Measurements from ENCODE around the gene STARD6. TPM values are rescaled to one million over a fixed set of nuclear protein-coding genes. Genes with fewer than 3 reads are reported as not detected.
A peak's percentile ranks its signal among the peaks of the same experiment; 100 is the strongest.
"Not testable (repeated sequence)": the region's sequence is repeated elsewhere in the genome, so short reads cannot be mapped to it uniquely, and the experiment has no call there.

The STARD6 gene
- total and polyA plus RNA-seq, 4 donors = not detected

DNA sequence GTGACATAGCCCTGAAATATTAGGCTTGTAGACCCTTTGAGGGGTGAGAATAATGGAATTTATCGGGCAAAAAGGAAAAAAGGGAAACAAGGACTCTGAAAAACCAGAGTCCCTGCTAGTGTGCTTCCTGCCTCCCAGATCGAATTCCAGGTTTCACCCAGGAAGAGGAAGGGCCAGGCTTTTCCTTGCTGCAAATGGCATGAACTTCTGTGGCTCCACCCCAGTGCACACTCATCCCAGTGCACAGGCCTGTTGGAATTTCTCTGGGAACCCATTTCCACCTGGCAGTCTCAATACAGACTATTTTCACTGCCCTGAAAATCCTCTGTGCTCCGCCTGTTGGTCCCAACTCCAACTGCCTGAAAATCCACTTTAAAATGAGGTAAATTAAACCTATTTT is 30.0 kb upstream of the STARD6 start:
- Histone ChIP-seq H3K9me3 (ENCODE audit: control insufficient read depth, low read length) (no peaks in the 10 kb centered on the region), H3K27me3 (ENCODE audit: control insufficient read depth in 1 of 2, insufficient read depth in 2 of 2, low read length in 1 of 2) (no peaks in the 10 kb centered on the region), H3K4me3 (ENCODE audit: low read length in 2 of 2) (no peak overlapping the region), H3K27ac (ENCODE audit: low read depth in 1 of 2, low read length in 2 of 2) (no peak overlapping the region), H3K36me3 (ENCODE audit: control insufficient read depth in 1 of 2, insufficient read depth in 2 of 2, low read length in 1 of 2) (no peaks in the 10 kb centered on the region), H3K4me1 (ENCODE audit: control insufficient read depth in 1 of 2, insufficient read depth in 2 of 2, low read length in 2 of 2) (no peaks in the 10 kb centered on the region)
- WGBS, 2 donors = 83 to 89% methylated on average over 3 of the region's 3 CpGs
- intact Hi-C loops (cut with DNase I) = no loop called here
- DNase-seq (no peak), ATAC-seq (ENCODE audit: low FRiP score) (no peak)

DNA sequence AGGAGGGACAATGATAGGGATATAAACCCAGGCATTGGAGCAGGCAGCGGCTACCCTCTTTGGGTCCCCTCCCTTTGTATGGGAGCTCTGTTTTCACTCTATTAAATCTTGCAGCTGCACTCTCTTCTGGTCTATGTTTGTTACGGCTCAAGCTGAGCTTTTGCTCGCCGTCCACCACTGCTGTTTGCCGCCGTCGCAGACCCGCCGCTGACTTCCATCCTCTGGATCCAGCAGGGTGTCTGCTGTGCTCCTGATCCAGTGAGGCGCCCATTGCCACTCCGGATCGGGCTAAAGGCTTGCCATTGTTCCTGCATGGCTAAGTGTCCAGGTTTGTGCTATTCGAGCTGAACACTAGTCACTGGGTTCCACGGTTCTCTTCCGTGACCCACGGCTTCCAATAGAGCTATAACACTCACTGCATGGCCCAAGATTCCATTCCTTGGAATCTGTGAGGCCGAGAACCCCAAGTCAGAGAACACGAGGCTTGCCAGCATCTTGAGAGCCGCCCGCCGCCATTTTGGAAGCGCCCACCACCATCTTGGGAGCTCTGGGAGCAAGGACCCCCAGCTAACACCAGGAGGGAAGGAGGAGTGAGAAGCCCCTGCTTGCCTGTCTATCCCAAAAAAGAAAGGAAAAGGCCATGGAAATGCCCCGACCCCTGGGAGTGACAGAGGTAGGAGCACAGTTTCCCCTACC is 29.3 kb upstream of the STARD6 start:
- H3K27me3 ChIP-seq (ENCODE audit: control insufficient read depth in 1 of 2, insufficient read depth in 2 of 2, low read length in 1 of 2); DNase-seq; H3K9me3 ChIP-seq (ENCODE audit: control insufficient read depth, low read length); intact Hi-C loops (cut with DNase I); H3K27ac ChIP-seq (ENCODE audit: low read depth in 1 of 2, low read length in 2 of 2); H3K4me3 ChIP-seq (ENCODE audit: low read length in 2 of 2); H3K4me1 ChIP-seq (ENCODE audit: control insufficient read depth in 1 of 2, insufficient read depth in 2 of 2, low read length in 2 of 2); H3K36me3 ChIP-seq (ENCODE audit: control insufficient read depth in 1 of 2, insufficient read depth in 2 of 2, low read length in 1 of 2); ATAC-seq (ENCODE audit: low FRiP score): not testable (repeated sequence)
- 95 to 97% methylated on average over 23 of the region's 23 CpGs for WGBS, 2 donors

DNA sequence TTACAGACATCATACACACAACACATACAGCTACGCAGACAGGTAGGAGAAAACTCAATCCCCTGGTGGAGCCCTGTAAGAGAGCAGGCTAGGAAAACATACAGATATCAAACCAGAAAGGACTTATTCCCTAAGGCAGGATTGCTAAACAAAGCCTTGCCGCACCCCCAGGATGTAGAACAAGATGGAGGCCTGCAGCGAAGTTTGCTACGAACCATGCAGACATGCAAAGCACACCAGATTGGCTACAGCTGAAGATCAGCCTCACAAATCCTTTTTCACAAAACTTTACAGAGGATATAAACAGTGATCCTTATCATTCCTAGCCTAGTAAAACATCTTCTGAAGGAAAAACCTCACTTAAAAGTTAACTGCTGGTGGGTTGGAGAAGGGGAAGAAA is 28.4 kb upstream of the STARD6 start:
- Histone ChIP-seq H3K9me3 (ENCODE audit: control insufficient read depth, low read length) (no peaks in the 10 kb centered on the region), H3K27me3 (ENCODE audit: control insufficient read depth in 1 of 2, insufficient read depth in 2 of 2, low read length in 1 of 2) (no peaks in the 10 kb centered on the region), H3K4me3 (ENCODE audit: low read length in 2 of 2) (no peak overlapping the region), H3K36me3 (ENCODE audit: control insufficient read depth in 1 of 2, insufficient read depth in 2 of 2, low read length in 1 of 2) (no peaks in the 10 kb centered on the region), H3K4me1 (ENCODE audit: control insufficient read depth in 1 of 2, insufficient read depth in 2 of 2, low read length in 2 of 2) (no peaks in the 10 kb centered on the region), H3K27ac (ENCODE audit: low read depth in 1 of 2, low read length in 2 of 2) (no peak overlapping the region)
- intact Hi-C loops (cut with DNase I) = no loop called here
- DNase-seq (no peak), ATAC-seq (ENCODE audit: low FRiP score) (no peak)
- WGBS, 2 donors = 54 to 85% methylated on average over 4 of the region's 4 CpGs

DNA sequence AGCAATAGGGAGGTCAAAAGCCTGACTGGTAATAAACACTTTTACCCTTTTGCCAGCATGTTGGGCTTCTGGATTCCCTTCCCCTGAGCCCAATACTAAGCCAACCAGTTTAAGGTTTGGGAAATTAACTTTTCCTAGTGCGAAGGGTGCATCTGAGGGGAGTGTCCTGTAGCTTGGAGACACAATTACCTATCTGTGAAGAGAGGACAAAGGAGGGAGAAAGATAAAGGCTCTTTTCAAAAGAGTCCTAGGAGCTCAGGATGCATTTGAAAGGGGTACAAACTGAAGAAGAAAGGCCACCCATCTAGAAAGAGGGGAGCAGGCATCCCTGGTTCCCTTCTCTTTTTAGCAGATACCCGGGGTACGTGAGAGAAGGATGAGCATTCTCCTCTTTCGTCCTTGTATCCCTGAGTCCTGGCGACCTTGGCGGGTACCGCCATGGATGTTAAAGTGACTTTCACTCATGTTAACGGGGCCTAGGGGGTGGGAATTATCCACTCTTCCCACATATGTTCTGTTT is 25.1 kb upstream of the STARD6 start:
- no peak overlapping the region for H3K4me3 ChIP-seq (ENCODE audit: low read length in 2 of 2)
- intact Hi-C loops (cut with DNase I) = no loop called here
- ATAC-seq (ENCODE audit: low FRiP score) (no peak), DNase-seq (no peak)
- H3K36me3 ChIP-seq (ENCODE audit: control insufficient read depth in 1 of 2, insufficient read depth in 2 of 2, low read length in 1 of 2) = no peaks in the 10 kb centered on the region
- no peaks in the 10 kb centered on the region for H3K4me1 ChIP-seq (ENCODE audit: control insufficient read depth in 1 of 2, insufficient read depth in 2 of 2, low read length in 2 of 2)
- no peak overlapping the region for H3K27ac ChIP-seq (ENCODE audit: low read depth in 1 of 2, low read length in 2 of 2)
- WGBS, 2 donors = 86 to 88% methylated on average over 8 of the region's 8 CpGs
- no peaks in the 10 kb centered on the region for H3K9me3 ChIP-seq (ENCODE audit: control insufficient read depth, low read length)
- H3K27me3 ChIP-seq (ENCODE audit: control insufficient read depth in 1 of 2, insufficient read depth in 2 of 2, low read length in 1 of 2) = no peaks in the 10 kb centered on the region

DNA sequence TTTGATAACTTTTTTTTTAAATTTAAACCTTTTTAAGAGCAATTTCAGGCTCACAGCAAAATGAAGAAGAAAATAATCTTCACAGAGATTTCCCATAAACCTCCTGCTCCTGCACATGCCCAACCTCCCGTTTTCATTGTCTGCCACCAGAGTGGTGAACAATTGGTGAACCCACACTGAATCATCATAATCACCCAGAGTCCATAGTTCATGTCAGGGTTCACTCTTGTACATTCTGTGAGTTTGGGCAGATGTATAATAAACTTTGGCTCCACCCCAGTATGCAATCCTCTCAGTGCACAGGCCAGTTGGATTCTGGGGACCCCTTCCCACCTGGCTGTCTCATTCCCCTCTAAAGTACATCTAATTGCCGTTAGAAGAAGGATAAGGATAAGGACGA is 24.4 kb upstream of the STARD6 start:
- Histone ChIP-seq H3K27ac (ENCODE audit: low read depth in 1 of 2, low read length in 2 of 2) (no peak overlapping the region), H3K9me3 (ENCODE audit: control insufficient read depth, low read length) (no peaks in the 10 kb centered on the region), H3K4me1 (ENCODE audit: control insufficient read depth in 1 of 2, insufficient read depth in 2 of 2, low read length in 2 of 2) (no peaks in the 10 kb centered on the region), H3K4me3 (ENCODE audit: low read length in 2 of 2) (no peak overlapping the region), H3K36me3 (ENCODE audit: control insufficient read depth in 1 of 2, insufficient read depth in 2 of 2, low read length in 1 of 2) (no peaks in the 10 kb centered on the region), H3K27me3 (ENCODE audit: control insufficient read depth in 1 of 2, insufficient read depth in 2 of 2, low read length in 1 of 2) (no peaks in the 10 kb centered on the region)
- no peak for DNase-seq
- 85 to 88% methylated on average over 3 of the region's 3 CpGs for WGBS, 2 donors
- intact Hi-C loops (cut with DNase I) = no loop called here
- ATAC-seq (ENCODE audit: low FRiP score) = no peak

DNA sequence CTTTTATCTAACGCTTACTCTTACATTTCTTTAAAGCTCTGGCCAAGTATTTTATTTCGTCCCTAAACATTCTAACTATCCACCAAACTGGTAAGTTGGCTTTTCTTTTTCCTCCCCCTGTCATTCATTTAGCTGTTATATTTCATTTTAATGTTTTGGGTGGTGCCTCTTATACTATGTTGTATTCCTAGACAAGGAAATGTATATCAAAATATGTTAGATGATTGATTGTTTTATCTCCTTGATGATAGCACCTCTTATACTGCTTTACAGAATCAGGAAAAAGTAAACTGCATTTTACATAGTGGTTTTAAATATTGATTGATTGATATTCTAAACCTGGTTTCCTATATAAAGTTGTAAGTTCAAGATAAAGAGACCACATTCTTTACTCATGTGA is 24.0 kb upstream of the STARD6 start:
- WGBS, 2 donors = 89 to 95% methylated on average over 2 of the region's 2 CpGs
- Histone ChIP-seq H3K4me1 (ENCODE audit: control insufficient read depth in 1 of 2, insufficient read depth in 2 of 2, low read length in 2 of 2) (no peaks in the 10 kb centered on the region), H3K27ac (ENCODE audit: low read depth in 1 of 2, low read length in 2 of 2) (no peak overlapping the region), H3K27me3 (ENCODE audit: control insufficient read depth in 1 of 2, insufficient read depth in 2 of 2, low read length in 1 of 2) (no peaks in the 10 kb centered on the region), H3K4me3 (ENCODE audit: low read length in 2 of 2) (no peak overlapping the region), H3K9me3 (ENCODE audit: control insufficient read depth, low read length) (no peaks in the 10 kb centered on the region), H3K36me3 (ENCODE audit: control insufficient read depth in 1 of 2, insufficient read depth in 2 of 2, low read length in 1 of 2) (no peaks in the 10 kb centered on the region)
- ATAC-seq (ENCODE audit: low FRiP score) (no peak), DNase-seq (no peak)
- intact Hi-C loops (cut with DNase I) = no loop called here

DNA sequence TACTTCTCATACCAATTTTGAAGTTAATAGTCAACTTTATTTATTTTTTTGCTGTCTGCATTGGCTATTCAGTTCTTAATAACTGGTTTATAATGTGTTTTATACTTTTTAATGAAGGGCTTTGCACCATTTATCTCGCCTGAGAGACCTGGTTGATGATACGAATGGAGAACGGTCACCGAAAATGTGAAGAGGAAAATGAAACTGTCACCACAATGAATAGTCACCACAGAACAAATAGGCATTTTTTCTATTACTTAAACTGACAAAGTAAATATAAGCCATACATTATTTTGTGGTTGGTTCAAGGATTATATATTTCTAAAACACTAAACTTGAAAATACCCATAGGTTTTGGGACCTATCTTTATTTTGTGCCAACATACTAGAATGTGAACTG is 20.4 kb upstream of the STARD6 start:
- H3K4me3 ChIP-seq (ENCODE audit: low read length in 2 of 2) = no peak overlapping the region
- intact Hi-C loops (cut with DNase I) = no loop called here
- H3K36me3 ChIP-seq (ENCODE audit: control insufficient read depth in 1 of 2, insufficient read depth in 2 of 2, low read length in 1 of 2) = no peaks in the 10 kb centered on the region
- H3K4me1 ChIP-seq (ENCODE audit: control insufficient read depth in 1 of 2, insufficient read depth in 2 of 2, low read length in 2 of 2) = no peaks in the 10 kb centered on the region
- 96 to 97% methylated on average over 4 of the region's 4 CpGs for WGBS, 2 donors
- H3K27ac ChIP-seq (ENCODE audit: low read depth in 1 of 2, low read length in 2 of 2) = no peak overlapping the region
- H3K9me3 ChIP-seq (ENCODE audit: control insufficient read depth, low read length) = no peaks in the 10 kb centered on the region
- ATAC-seq (ENCODE audit: low FRiP score) (no peak), DNase-seq (no peak)
- no peaks in the 10 kb centered on the region for H3K27me3 ChIP-seq (ENCODE audit: control insufficient read depth in 1 of 2, insufficient read depth in 2 of 2, low read length in 1 of 2)

DNA sequence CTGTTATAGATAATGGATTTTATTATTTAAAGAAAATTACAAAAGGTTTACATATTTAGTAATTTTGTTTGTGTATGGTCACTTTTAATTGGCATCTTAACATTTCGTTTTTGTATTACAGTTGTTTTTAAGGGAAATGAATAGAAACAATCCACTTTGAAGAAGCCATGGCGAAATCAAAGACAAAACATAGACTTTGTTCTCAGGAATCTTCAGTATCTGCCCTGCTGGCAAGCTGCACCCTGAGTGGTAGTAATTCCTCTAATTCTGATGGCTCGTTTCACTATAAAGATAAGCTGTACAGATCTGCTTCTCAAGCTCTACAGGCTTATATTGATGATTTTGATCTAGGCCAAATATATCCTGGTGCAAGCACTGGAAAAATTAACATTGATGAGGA is 2.7 kb upstream of the STARD6 start:
- H3K36me3 ChIP-seq (ENCODE audit: control insufficient read depth in 1 of 2, insufficient read depth in 2 of 2, low read length in 1 of 2) = no peaks in the 10 kb centered on the region
- no peak overlapping the region for H3K27ac ChIP-seq (ENCODE audit: low read depth in 1 of 2, low read length in 2 of 2)
- no peaks in the 10 kb centered on the region for H3K9me3 ChIP-seq (ENCODE audit: control insufficient read depth, low read length)
- DNase-seq (no peak), ATAC-seq (ENCODE audit: low FRiP score) (no peak)
- H3K4me3 ChIP-seq (ENCODE audit: low read length in 2 of 2) = no peak overlapping the region
- WGBS, 2 donors = 91 to 96% methylated on average over 3 of the region's 3 CpGs
- H3K27me3 ChIP-seq (ENCODE audit: control insufficient read depth in 1 of 2, insufficient read depth in 2 of 2, low read length in 1 of 2) = no peaks in the 10 kb centered on the region
- intact Hi-C loops (cut with DNase I) = no loop called here
- H3K4me1 ChIP-seq (ENCODE audit: control insufficient read depth in 1 of 2, insufficient read depth in 2 of 2, low read length in 2 of 2) = no peaks in the 10 kb centered on the region

DNA sequence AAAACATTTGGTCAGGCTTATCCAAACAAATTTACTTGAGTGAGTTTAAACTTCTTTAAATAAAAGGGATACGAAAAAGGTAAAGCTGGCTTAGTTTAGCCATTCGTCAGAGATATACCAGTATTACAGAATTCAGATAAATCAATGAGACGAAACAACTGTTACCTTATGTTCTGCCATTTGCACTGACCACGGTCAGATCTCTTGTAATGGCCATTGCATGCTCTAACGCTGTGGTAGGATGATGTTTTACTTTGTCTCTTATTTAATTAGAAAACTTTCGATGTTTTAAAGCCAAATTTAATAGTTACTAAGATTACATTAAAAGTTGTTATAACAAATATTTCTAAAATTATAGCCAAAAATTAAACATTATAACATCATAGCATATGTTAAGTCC is 1.6 kb upstream of the STARD6 start:
- intact Hi-C loops (cut with DNase I) = no loop called here
- WGBS, 2 donors = 58 to 66% methylated on average over 6 of the region's 6 CpGs
- H3K27me3 ChIP-seq (ENCODE audit: control insufficient read depth in 1 of 2, insufficient read depth in 2 of 2, low read length in 1 of 2) = no peaks in the 10 kb centered on the region
- peak overlapping the region in 1 of 2 donors; percentile 67 for H3K4me3 ChIP-seq (ENCODE audit: low read length in 2 of 2)
- H3K9me3 ChIP-seq (ENCODE audit: control insufficient read depth, low read length) = no peaks in the 10 kb centered on the region
- no peak overlapping the region for H3K27ac ChIP-seq (ENCODE audit: low read depth in 1 of 2, low read length in 2 of 2)
- DNase-seq (no peak), ATAC-seq (ENCODE audit: low FRiP score) (no peak)
- H3K4me1 ChIP-seq (ENCODE audit: control insufficient read depth in 1 of 2, insufficient read depth in 2 of 2, low read length in 2 of 2) = no peaks in the 10 kb centered on the region
- no peaks in the 10 kb centered on the region for H3K36me3 ChIP-seq (ENCODE audit: control insufficient read depth in 1 of 2, insufficient read depth in 2 of 2, low read length in 1 of 2)
